HG03175 (cell line): ENCODE results near the gene CAPN11.

ENCODE experiments used
- ATAC-seq: cut with Tn5 transposase; IDR thresholded peaks from one replicate; pipeline ENCODE4 v1.9.1; 2021; ENCODE audit warnings: mild to moderate bottlenecking, moderate library complexity; ENCODE audit not compliant: unreplicated experiment

The CAPN11 gene

GRCh38 chr6:44202972-44203750 is 44.5 kb downstream of the CAPN11 start:
- ATAC-seq: no peak

GRCh38 chr6:44203955-44204354 is 45.3 kb downstream of the CAPN11 start:
- ATAC-seq: no peak

- no peak for ATAC-seq
Observed at GRCh38 chr6:44207966-44208365, 49.3 kb downstream of the CAPN11 start.

GRCh38 chr6:44211284-44211683 is 52.7 kb downstream of the CAPN11 start:
- no peak for ATAC-seq

GRCh38 chr6:44214307-44214706 is 55.7 kb downstream of the CAPN11 start:
- no peak for ATAC-seq

- no peak for ATAC-seq
Observed at GRCh38 chr6:44216677-44217331, 58.2 kb downstream of the CAPN11 start, which contains the start of gene MYMX. Gene MYMX, plus strand, starts transcription at chr6:44216926. Its CDS starts 546 bp downstream, at chr6:44217472.

GRCh38 chr6:44217332-44218143 is 58.9 kb downstream of the CAPN11 start:
- no peak for ATAC-seq

- ATAC-seq: peak; percentile 57
Observed at GRCh38 chr6:44219053-44219814, 60.6 kb downstream of the CAPN11 start.

- ATAC-seq: no peak
Observed at GRCh38 chr6:44219815-44220784, 61.5 kb downstream of the CAPN11 start.

GRCh38 chr6:44220913-44221290 is 62.3 kb downstream of the CAPN11 start:
- no peak for ATAC-seq

GRCh38 chr6:44221291-44221960 is 62.8 kb downstream of the CAPN11 start:
- peak; percentile 55 for ATAC-seq

- ATAC-seq: no peak
Observed at GRCh38 chr6:44221961-44222335, 63.3 kb downstream of the CAPN11 start.

- ATAC-seq: no peak
Observed at GRCh38 chr6:44222486-44223318, 64.1 kb downstream of the CAPN11 start.

GRCh38 chr6:44223319-44224028 is 64.9 kb downstream of the CAPN11 start, which contains the start of gene SLC29A1:
Gene SLC29A1, plus strand, starts transcription at chr6:44223595. Its CDS starts 3,719 bp downstream, at chr6:44227314.
- ATAC-seq: peak; percentile 57

GRCh38 chr6:44224029-44224964 is 65.7 kb downstream of the CAPN11 start:
- ATAC-seq: no peak

- ATAC-seq: no peak
Observed at GRCh38 chr6:44224965-44225305, 66.3 kb downstream of the CAPN11 start.
